ENCODE results near the gene CADM2.

The CADM2 gene

GRCh38 chr3:85298032-85298431, 339.2 kb downstream of the CADM2 start:
- FAIRE-seq (no peak), DNase-seq (ENCODE audit: insufficient read length, low spot score) (no peak)

- FAIRE-seq (no peak), DNase-seq (ENCODE audit: insufficient read length, low spot score) (no peak)
Measured at GRCh38 chr3:85303156-85303555, 344.4 kb downstream of the CADM2 start.

GRCh38 chr3:85304360-85304964, 345.7 kb downstream of the CADM2 start:
- FAIRE-seq (no peak), DNase-seq (ENCODE audit: insufficient read length, low spot score) (no peak)

- no peak for FAIRE-seq
- no peak for DNase-seq (ENCODE audit: insufficient read length, low spot score)
Measured at GRCh38 chr3:85312331-85312730, 353.5 kb downstream of the CADM2 start.

GRCh38 chr3:85313380-85313779, 354.6 kb downstream of the CADM2 start:
- FAIRE-seq: no peak
- DNase-seq (ENCODE audit: insufficient read length, low spot score): no peak

- FAIRE-seq (no peak), DNase-seq (ENCODE audit: insufficient read length, low spot score) (no peak)
Measured at GRCh38 chr3:85316252-85316651, 357.5 kb downstream of the CADM2 start.

- no peak for FAIRE-seq
- DNase-seq (ENCODE audit: insufficient read length, low spot score): no peak
Measured at GRCh38 chr3:85321892-85322291, 363.1 kb downstream of the CADM2 start.

GRCh38 chr3:85330071-85330470, 371.3 kb downstream of the CADM2 start:
- FAIRE-seq (no peak), DNase-seq (ENCODE audit: insufficient read length, low spot score) (no peak)

- no peak for FAIRE-seq
- DNase-seq (ENCODE audit: insufficient read length, low spot score): no peak
Measured at GRCh38 chr3:85337895-85338294, 379.1 kb downstream of the CADM2 start.

- FAIRE-seq (no peak), DNase-seq (ENCODE audit: insufficient read length, low spot score) (no peak)
Measured at GRCh38 chr3:85342915-85343314, 384.1 kb downstream of the CADM2 start.

- FAIRE-seq (no peak), DNase-seq (ENCODE audit: insufficient read length, low spot score) (no peak)
Measured at GRCh38 chr3:85355572-85355971, 396.8 kb downstream of the CADM2 start.

- DNase-seq (ENCODE audit: insufficient read length, low spot score): no peak
- FAIRE-seq: no peak
Measured at GRCh38 chr3:85360742-85361387, 402.1 kb downstream of the CADM2 start.

- DNase-seq (ENCODE audit: insufficient read length, low spot score) (no peak), FAIRE-seq (no peak)
Measured at GRCh38 chr3:85364296-85364909, 405.6 kb downstream of the CADM2 start.

GRCh38 chr3:85370341-85370740, 411.6 kb downstream of the CADM2 start:
- no peak for FAIRE-seq
- no peak for DNase-seq (ENCODE audit: insufficient read length, low spot score)

GRCh38 chr3:85376131-85376530, 417.3 kb downstream of the CADM2 start:
- no peak for FAIRE-seq

GRCh38 chr3:85377115-85377514, 418.3 kb downstream of the CADM2 start:
- no peak for DNase-seq (ENCODE audit: insufficient read length, low spot score)
- no peak for FAIRE-seq

More at GRCh38 chr3:85376131-85376530, 417.3 kb downstream of the CADM2 start:
- no peak for DNase-seq (ENCODE audit: insufficient read length, low spot score)

GRCh38 chr3:85384372-85384771, 425.6 kb downstream of the CADM2 start:
- no peak for DNase-seq (ENCODE audit: insufficient read length, low spot score)
- no peak for FAIRE-seq

- DNase-seq (ENCODE audit: insufficient read length, low spot score) (no peak), FAIRE-seq (no peak)
Measured at GRCh38 chr3:85387913-85388505, 429.2 kb downstream of the CADM2 start.

GRCh38 chr3:85394424-85394823, 435.6 kb downstream of the CADM2 start:
- no peak for FAIRE-seq
- DNase-seq (ENCODE audit: insufficient read length, low spot score): no peak

GRCh38 chr3:85397434-85397833, 438.6 kb downstream of the CADM2 start:
- FAIRE-seq (no peak), DNase-seq (ENCODE audit: insufficient read length, low spot score) (no peak)

GRCh38 chr3:85426121-85426520, 467.3 kb downstream of the CADM2 start:
- DNase-seq (ENCODE audit: insufficient read length, low spot score) (no peak), FAIRE-seq (no peak)

- FAIRE-seq (no peak), DNase-seq (ENCODE audit: insufficient read length, low spot score) (no peak)
Measured at GRCh38 chr3:85427467-85427866, 468.7 kb downstream of the CADM2 start.
